HG02623 (cell line): Measurements from ENCODE around the gene WDR45B.

Experiments
- ATAC-seq: cut with Tn5 transposase; IDR thresholded peaks from one replicate; pipeline ENCODE4 v1.9.1; 2021; ENCODE audit warnings: moderate library complexity; ENCODE audit not compliant: unreplicated experiment

Gene WDR45B

GRCh38 chr17:82677353-82677925, 29.2 kb upstream of the WDR45B start:
- ATAC-seq, result no peak

- no peak for ATAC-seq
Observed at GRCh38 chr17:82675476-82676245, 27.4 kb upstream of the WDR45B start.

- ATAC-seq, result no peak
Observed at GRCh38 chr17:82674656-82675475, 26.6 kb upstream of the WDR45B start.

GRCh38 chr17:82670661-82671450, 22.6 kb upstream of the WDR45B start:
- no peak for ATAC-seq

- ATAC-seq, result no peak
Observed at GRCh38 chr17:82668631-82669099, 20.4 kb upstream of the WDR45B start.

GRCh38 chr17:82668024-82668630, 19.9 kb upstream of the WDR45B start:
- no peak for ATAC-seq

- no peak for ATAC-seq
Observed at GRCh38 chr17:82667668-82668000, 19.4 kb upstream of the WDR45B start.

GRCh38 chr17:82666931-82667667, 18.9 kb upstream of the WDR45B start:
- ATAC-seq, result no peak

- ATAC-seq, result no peak
Observed at GRCh38 chr17:82665891-82666290, 17.6 kb upstream of the WDR45B start.

- no peak for ATAC-seq
Observed at GRCh38 chr17:82665217-82665616, 17.0 kb upstream of the WDR45B start.

GRCh38 chr17:82664701-82665182, 16.5 kb upstream of the WDR45B start:
- no peak for ATAC-seq

GRCh38 chr17:82664276-82664575, 16.0 kb upstream of the WDR45B start:
- no peak for ATAC-seq

- no peak for ATAC-seq
Observed at GRCh38 chr17:82663381-82664275, 15.4 kb upstream of the WDR45B start.

- ATAC-seq, result no peak
Observed at GRCh38 chr17:82662711-82663261, 14.5 kb upstream of the WDR45B start.

- ATAC-seq, result no peak
Observed at GRCh38 chr17:82661717-82662683, 13.8 kb upstream of the WDR45B start.

- ATAC-seq, result no peak
Observed at GRCh38 chr17:82659886-82660285, 11.6 kb upstream of the WDR45B start.

- no peak for ATAC-seq
Observed at GRCh38 chr17:82658796-82659452, 10.7 kb upstream of the WDR45B start.
